ENCODE data around the gene SLC16A7. TPM values are rescaled to one million over a fixed set of nuclear protein-coding genes. Genes with fewer than 3 reads are reported as not detected.

SLC16A7 gene
- total RNA-seq, 1 donor from 2014 or later, result 25.0 TPM

DNA sequence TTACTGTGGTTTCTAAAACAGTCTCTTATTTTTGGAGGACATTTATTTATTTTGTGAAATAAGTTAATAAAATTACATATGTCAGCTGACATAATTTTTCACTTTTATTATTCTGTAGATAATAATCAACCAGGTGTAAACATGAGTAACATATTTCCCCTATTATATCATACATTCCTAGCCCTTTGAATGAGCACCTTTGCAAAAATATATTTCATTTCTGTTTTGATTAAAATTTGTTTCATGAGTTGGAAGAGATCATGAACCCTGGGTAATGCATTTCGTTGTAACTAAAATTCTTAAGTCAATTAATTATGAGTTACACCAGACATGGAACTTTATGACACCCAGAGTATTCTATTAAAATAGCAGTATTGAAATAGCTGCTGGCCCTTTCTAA, 56.3 kb downstream of the SLC16A7 start:
- Mint-ChIP-seq H3K27me3 (ENCODE audit: low read depth) (no peaks in the 10 kb centered on the region), H3K9me3 (ENCODE audit: low read depth) (no peaks in the 10 kb centered on the region), H3K4me3 (ENCODE audit: unreplicated experiment) (no peak overlapping the region), H3K4me1 (ENCODE audit: low read depth) (peaks cover 25% of the 10 kb centered on the region), H3K27ac (ENCODE audit: unreplicated experiment) (no peak overlapping the region), H3K36me3 (ENCODE audit: low read depth) (peaks cover 6% of the 10 kb centered on the region)
- DNase-seq (ENCODE audit: low spot score), result no peak
- TF ChIP-seq, protein P1, sequence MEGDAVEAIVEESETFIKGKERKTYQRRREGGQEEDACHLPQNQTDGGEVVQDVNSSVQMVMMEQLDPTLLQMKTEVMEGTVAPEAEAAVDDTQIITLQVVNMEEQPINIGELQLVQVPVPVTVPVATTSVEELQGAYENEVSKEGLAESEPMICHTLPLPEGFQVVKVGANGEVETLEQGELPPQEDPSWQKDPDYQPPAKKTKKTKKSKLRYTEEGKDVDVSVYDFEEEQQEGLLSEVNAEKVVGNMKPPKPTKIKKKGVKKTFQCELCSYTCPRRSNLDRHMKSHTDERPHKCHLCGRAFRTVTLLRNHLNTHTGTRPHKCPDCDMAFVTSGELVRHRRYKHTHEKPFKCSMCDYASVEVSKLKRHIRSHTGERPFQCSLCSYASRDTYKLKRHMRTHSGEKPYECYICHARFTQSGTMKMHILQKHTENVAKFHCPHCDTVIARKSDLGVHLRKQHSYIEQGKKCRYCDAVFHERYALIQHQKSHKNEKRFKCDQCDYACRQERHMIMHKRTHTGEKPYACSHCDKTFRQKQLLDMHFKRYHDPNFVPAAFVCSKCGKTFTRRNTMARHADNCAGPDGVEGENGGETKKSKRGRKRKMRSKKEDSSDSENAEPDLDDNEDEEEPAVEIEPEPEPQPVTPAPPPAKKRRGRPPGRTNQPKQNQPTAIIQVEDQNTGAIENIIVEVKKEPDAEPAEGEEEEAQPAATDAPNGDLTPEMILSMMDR (IDR thresholded peaks at IDR 0.05), result no peak

DNA sequence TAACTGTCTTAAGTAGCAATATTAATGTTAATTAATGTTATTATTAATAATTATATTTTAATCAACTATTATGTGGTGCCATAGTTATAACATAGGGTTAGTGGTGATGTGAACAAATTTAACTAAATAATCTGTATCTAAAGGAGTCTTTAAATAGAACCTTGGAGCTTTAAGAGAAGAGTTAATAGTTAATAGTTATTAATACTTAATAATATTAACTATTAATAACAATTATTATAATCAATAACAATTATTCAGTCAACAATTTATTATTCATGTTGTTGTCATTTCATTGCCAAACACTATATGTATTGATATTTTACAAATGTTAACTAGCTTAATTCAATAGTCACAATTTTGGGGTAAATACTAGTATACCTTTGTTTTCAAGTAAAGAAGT, 58.2 kb downstream of the SLC16A7 start:
- H3K27me3 Mint-ChIP-seq (ENCODE audit: low read depth), result no peaks in the 10 kb centered on the region

DNA sequence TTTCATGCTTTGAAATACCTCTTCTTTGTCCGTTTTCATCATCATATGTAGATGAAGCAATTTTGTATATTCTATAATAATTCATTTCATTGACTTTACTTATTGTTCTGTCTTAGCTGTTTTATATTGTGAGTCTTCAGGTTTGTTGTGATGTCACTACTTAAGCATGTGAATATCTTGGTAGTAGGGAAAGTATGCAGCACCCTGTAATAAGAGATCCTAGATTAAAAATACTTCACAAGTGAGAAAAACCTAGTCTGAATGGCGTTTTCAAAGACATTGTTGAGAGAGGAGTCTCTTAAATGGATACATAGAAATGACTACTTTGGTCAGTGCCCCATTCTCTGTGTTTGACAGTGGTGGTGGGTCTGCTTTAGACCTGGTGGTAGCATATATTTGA, 61.4 kb downstream of the SLC16A7 start:
- H3K9me3 Mint-ChIP-seq (ENCODE audit: low read depth), result no peaks in the 10 kb centered on the region
- H3K27ac Mint-ChIP-seq (ENCODE audit: unreplicated experiment), result no peak overlapping the region
- DNase-seq (ENCODE audit: low spot score), result no peak
- TF ChIP-seq, protein P1 (IDR thresholded peaks at IDR 0.05), result no peak
- H3K4me1 Mint-ChIP-seq (ENCODE audit: low read depth), result peaks cover 14% of the 10 kb centered on the region
- H3K27me3 Mint-ChIP-seq (ENCODE audit: low read depth), result no peaks in the 10 kb centered on the region
- no peaks in the 10 kb centered on the region for H3K36me3 Mint-ChIP-seq (ENCODE audit: low read depth)
- no peak overlapping the region for H3K4me3 Mint-ChIP-seq (ENCODE audit: unreplicated experiment)

More for the DNA sequence above, 58.2 kb downstream of the SLC16A7 start:
- H3K27ac Mint-ChIP-seq (ENCODE audit: unreplicated experiment), result no peak overlapping the region
- no peaks in the 10 kb centered on the region for H3K36me3 Mint-ChIP-seq (ENCODE audit: low read depth)
- peaks cover 30% of the 10 kb centered on the region for H3K4me1 Mint-ChIP-seq (ENCODE audit: low read depth)
- TF ChIP-seq, protein P1 (IDR thresholded peaks at IDR 0.05), result no peak
- H3K4me3 Mint-ChIP-seq (ENCODE audit: unreplicated experiment), result no peak overlapping the region
- H3K9me3 Mint-ChIP-seq (ENCODE audit: low read depth), result no peaks in the 10 kb centered on the region
- DNase-seq (ENCODE audit: low spot score), result no peak

DNA sequence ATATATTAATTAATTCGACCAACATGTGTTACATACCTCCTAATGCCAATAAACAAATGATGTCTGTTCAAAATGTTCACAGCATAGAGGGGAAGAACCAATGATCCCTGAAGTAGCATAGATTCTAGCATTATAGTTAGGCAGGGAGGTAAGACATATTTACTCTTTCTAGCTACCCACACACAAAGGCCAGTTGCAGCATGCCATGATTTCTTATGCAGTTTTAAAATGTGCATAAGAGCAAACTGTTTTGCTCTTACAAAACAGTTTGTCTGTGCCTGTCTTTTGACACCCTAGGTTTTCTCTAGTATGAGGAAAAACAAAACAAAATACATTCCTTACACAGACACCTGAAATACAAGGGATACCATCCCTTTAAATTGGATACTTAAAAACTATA, 61.9 kb downstream of the SLC16A7 start:
- no peaks in the 10 kb centered on the region for H3K9me3 Mint-ChIP-seq (ENCODE audit: low read depth)
- H3K27ac Mint-ChIP-seq (ENCODE audit: unreplicated experiment), result no peak overlapping the region
- DNase-seq (ENCODE audit: low spot score), result no peak
- no peaks in the 10 kb centered on the region for H3K36me3 Mint-ChIP-seq (ENCODE audit: low read depth)
- no peaks in the 10 kb centered on the region for H3K27me3 Mint-ChIP-seq (ENCODE audit: low read depth)
- no peak overlapping the region for H3K4me3 Mint-ChIP-seq (ENCODE audit: unreplicated experiment)
- H3K4me1 Mint-ChIP-seq (ENCODE audit: low read depth), result peaks cover 14% of the 10 kb centered on the region
- TF ChIP-seq, protein P1 (IDR thresholded peaks at IDR 0.05), result no peak

DNA sequence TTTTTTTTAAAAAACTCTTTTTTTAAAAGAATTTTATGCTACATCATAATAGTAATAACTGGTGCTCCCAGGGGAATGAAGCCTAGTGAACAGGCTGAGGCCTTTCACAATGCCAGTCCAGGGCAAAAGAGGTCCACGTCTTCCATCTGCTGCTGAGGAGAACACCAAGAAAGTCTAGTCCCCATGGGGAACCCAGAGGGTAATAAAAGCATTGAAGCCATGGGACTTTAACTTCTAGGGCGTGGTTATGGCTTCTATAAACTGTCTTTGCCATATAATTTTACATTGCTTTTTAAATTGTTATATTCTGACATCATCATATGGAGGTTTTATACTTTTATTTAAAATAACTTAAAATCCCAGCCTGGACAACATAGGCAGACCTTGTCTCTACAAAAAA, 64.3 kb downstream of the SLC16A7 start:
- Mint-ChIP-seq H3K9me3 (ENCODE audit: low read depth) (no peaks in the 10 kb centered on the region), H3K27me3 (ENCODE audit: low read depth) (no peaks in the 10 kb centered on the region), H3K4me1 (ENCODE audit: low read depth) (peaks cover 14% of the 10 kb centered on the region), H3K4me3 (ENCODE audit: unreplicated experiment) (no peak overlapping the region), H3K27ac (ENCODE audit: unreplicated experiment) (no peak overlapping the region), H3K36me3 (ENCODE audit: low read depth) (no peaks in the 10 kb centered on the region)
- TF ChIP-seq, protein P1 (IDR thresholded peaks at IDR 0.05), result no peak
- no peak for DNase-seq (ENCODE audit: low spot score)

All from chondrocyte (in vitro differentiated cells).